22Rv1 (cell line): ENCODE results near the gene USP27X.

Source experiments
- CTCF ChIP-seq: fragments of 450-650 bp; IDR thresholded peaks from 2 replicates; pipeline ENCODE4 v1.5.1; 2017; ENCODE audit warnings: mild to moderate bottlenecking
- ZFX ChIP-seq: fragments of 450-650 bp; IDR thresholded peaks from 2 replicates; pipeline ENCODE4 v1.6.1; 2017; ENCODE audit warnings: antibody characterized with exemption, borderline replicate concordance

- TF ChIP-seq CTCF (no peak), ZFX (no peak)
These were observed 1.7 kb upstream of the USP27X start for GRCh38 chrX:49877397-49878101.
